K562 (cell line): ENCODE results near the gene CTBP2. TPM values are rescaled to one million over a fixed set of nuclear protein-coding genes. Genes with fewer than 3 reads are reported as not detected.

ENCODE experiments used
- CHD2 ChIP-seq: IDR thresholded peaks from 2 replicates; pipeline ENCODE4 v1.6.1; 2011; ENCODE audit warnings: low read depth, low read length
- CHD4 ChIP-seq: fragments of 200-600 bp; sonication (generic); IDR thresholded peaks from 3 replicates; pipeline ENCODE4 v1.6.1; 2012; ENCODE audit warnings: low read depth, mild to moderate bottlenecking, mixed read lengths, low read length, inconsistent platforms; ENCODE audit not compliant: insufficient read depth, insufficient replicate concordance, poor library complexity, severe bottlenecking
- FOXK2 ChIP-seq, 2 experiments: fragments of 450-650 bp; IDR thresholded peaks in 1 of 2; conservative IDR thresholded peaks in 1 of 2; 2 replicates each; pipeline ENCODE4 v1.6.1; 2016; ENCODE audit warnings: low read depth in 2 of 2, mild to moderate bottlenecking in 1 of 2
- GATAD2A ChIP-seq: fragments of 450-650 bp; IDR thresholded peaks from 2 replicates; pipeline ENCODE4 v1.6.1; 2017
- KLF13 ChIP-seq: fragments of 450-650 bp; IDR thresholded peaks from 2 replicates; pipeline ENCODE4 v1.6.1; 2016; ENCODE audit warnings: missing genetic modification characterization, low read depth, mild to moderate bottlenecking, missing compliant biosample characterization, moderate library complexity, borderline replicate concordance
- MIER1 ChIP-seq: fragments of 450-650 bp; IDR thresholded peaks from 2 replicates; pipeline ENCODE4 v1.6.1; 2016; ENCODE audit warnings: antibody characterized with exemption, mild to moderate bottlenecking, low read depth
- ZFP1 ChIP-seq: fragments of 450-650 bp; formaldehyde crosslinking; IDR thresholded peaks from 2 replicates; pipeline ENCODE4 v1.4.0; 2020; ENCODE audit warnings: mild to moderate bottlenecking, mixed read lengths
- ZNF140 ChIP-seq: fragments of 250-450 bp; sonication (Bioruptor Pico); IDR thresholded peaks from 2 replicates; pipeline ENCODE4 v1.8.0; 2021; ENCODE audit warnings: moderate library complexity, mild to moderate bottlenecking, inconsistent platforms
- ZNF23 ChIP-seq: fragments of 250-450 bp; sonication (Bioruptor Pico); IDR thresholded peaks from 2 replicates; pipeline ENCODE4 v1.4.0; 2020; ENCODE audit warnings: mild to moderate bottlenecking
- ZNF232 ChIP-seq: sonication (generic); formaldehyde crosslinking; IDR thresholded peaks from 2 replicates; pipeline ENCODE4 v1.8.0; 2022; ENCODE audit warnings: mild to moderate bottlenecking, missing genetic modification reagents
- polyA plus RNA-seq, 8 experiments: library from polyadenylated mRNA; depleted of rRNA in 4 of 8; stranded (reverse) in 5 of 8; unstranded in 3 of 8; fragments of >200 nt; fragmentation: Nextera tagmentation in 2 of 8; fragmentation: Illumina TruSeq in 1 of 8; extraction: Ambion mirVana in 2 of 8; extraction: Trizol in 1 of 8; gene quantifications; 2 replicates each; pipeline versions ENCODE4 v1.2.1 to v1.2.3, GENCODE V29; 2011 to 2014; ENCODE audit warnings: inconsistent platforms in 1 of 8, missing spikeins in 1 of 8
- total RNA-seq, 7 experiments: library from RNA; depleted of rRNA in 6 of 7; stranded (reverse); fragments of >200 nt in 6 of 7; fragmentation: Illumina TruSeq in 2 of 7; extraction: Trizol in 2 of 7; gene quantifications; 2 replicates each; pipeline versions ENCODE4 v1.2.1 to v1.2.3, GENCODE V29; 2011 to 2021; ENCODE audit warnings: low replicate concordance in 1 of 7
- TF ChIP-seq, protein P1 (sequence below): sonication (generic); formaldehyde crosslinking; IDR thresholded peaks from 2 replicates; pipeline ENCODE4 v1.8.1; 2023; ENCODE audit warnings: mild to moderate bottlenecking, missing genetic modification reagents, moderate library complexity
- TF ChIP-seq, protein P2 (sequence below), 3 experiments: fragments of 200-800 bp in 1 of 3; fragments of 250-450 bp in 1 of 3; fragments of 450-650 bp in 1 of 3; sonication (Bioruptor Pico) in 1 of 3; sonication (Bioruptor generic) in 1 of 3; formaldehyde crosslinking in 1 of 3; IDR thresholded peaks; 2 replicates each; pipeline versions ENCODE4 v1.6.1 to v1.8.0; 2016 to 2022; ENCODE audit warnings: mild to moderate bottlenecking in 2 of 3, missing genetic modification characterization in 2 of 3, missing compliant biosample characterization in 1 of 3, moderate library complexity in 1 of 3
- TF ChIP-seq, protein P3 (sequence below): conservative IDR thresholded peaks from 2 replicates; pipeline ENCODE4 v1.6.1; 2011; ENCODE audit warnings: low read depth, mild to moderate bottlenecking, low read length; ENCODE audit not compliant: control insufficient read depth
- TF ChIP-seq, protein P4 (sequence below): fragments of 450-650 bp; IDR thresholded peaks from 2 replicates; pipeline ENCODE4 v1.6.1; 2016; ENCODE audit warnings: missing biosample characterization, missing genetic modification characterization

CTBP2 gene
- total and polyA plus RNA-seq, 9 of the 15 experiments (the other 6 are each of a cell fraction or from before 2014, with no cell fraction given): 1.3 to 8.8 (median 5.1) TPM

DNA sequence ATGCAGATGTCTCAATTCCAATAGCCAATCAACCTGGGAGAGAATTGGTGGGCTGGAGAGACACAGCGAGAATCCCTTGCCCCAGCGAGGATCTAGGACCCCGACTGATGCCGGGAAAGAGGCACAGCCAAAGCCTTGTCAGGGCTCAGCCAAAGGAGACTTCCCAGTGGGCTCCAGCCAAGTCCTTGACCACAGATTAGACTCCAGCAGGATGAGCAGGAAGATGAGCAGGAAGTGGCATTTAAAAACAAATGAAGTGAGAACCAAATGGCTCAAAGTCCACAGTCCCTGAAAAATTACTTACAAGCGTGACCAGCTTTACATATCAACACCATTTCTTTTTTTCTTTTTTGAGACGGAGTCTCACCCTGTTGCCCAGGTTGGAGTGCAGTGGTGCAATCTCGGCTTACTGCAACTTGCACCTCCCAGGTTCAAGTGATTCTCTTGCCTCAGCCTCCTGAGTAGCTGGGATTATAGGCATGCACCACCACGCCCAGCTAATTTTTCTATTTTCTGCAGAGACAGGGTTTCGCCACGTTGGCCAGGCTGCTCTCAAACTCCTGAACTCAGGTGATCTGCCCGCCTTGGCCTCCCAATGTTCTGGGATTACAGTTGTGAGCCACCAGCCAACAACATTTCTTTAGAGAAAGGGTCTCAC is 40.2 kb downstream of the CTBP2 start (continued):
- TF ChIP-seq, protein P1, sequence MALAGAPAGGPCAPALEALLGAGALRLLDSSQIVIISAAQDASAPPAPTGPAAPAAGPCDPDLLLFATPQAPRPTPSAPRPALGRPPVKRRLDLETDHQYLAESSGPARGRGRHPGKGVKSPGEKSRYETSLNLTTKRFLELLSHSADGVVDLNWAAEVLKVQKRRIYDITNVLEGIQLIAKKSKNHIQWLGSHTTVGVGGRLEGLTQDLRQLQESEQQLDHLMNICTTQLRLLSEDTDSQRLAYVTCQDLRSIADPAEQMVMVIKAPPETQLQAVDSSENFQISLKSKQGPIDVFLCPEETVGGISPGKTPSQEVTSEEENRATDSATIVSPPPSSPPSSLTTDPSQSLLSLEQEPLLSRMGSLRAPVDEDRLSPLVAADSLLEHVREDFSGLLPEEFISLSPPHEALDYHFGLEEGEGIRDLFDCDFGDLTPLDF: no peak
- TF ChIP-seq GATAD2A: no peak
- TF ChIP-seq, protein P2, sequence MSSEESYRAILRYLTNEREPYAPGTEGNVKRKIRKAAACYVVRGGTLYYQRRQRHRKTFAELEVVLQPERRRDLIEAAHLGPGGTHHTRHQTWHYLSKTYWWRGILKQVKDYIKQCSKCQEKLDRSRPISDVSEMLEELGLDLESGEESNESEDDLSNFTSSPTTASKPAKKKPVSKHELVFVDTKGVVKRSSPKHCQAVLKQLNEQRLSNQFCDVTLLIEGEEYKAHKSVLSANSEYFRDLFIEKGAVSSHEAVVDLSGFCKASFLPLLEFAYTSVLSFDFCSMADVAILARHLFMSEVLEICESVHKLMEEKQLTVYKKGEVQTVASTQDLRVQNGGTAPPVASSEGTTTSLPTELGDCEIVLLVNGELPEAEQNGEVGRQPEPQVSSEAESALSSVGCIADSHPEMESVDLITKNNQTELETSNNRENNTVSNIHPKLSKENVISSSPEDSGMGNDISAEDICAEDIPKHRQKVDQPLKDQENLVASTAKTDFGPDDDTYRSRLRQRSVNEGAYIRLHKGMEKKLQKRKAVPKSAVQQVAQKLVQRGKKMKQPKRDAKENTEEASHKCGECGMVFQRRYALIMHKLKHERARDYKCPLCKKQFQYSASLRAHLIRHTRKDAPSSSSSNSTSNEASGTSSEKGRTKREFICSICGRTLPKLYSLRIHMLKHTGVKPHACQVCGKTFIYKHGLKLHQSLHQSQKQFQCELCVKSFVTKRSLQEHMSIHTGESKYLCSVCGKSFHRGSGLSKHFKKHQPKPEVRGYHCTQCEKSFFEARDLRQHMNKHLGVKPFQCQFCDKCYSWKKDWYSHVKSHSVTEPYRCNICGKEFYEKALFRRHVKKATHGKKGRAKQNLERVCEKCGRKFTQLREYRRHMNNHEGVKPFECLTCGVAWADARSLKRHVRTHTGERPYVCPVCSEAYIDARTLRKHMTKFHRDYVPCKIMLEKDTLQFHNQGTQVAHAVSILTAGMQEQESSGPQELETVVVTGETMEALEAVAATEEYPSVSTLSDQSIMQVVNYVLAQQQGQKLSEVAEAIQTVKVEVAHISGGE (CRISPR knock-in tag; IDR thresholded peaks at IDR 0.05): no peak
- no peak for TF ChIP-seq KLF13 (tag)
- no peak for TF ChIP-seq ZNF140 (CRISPR knock-in tag)
- no peak for TF ChIP-seq ZFP1
- no peak for TF ChIP-seq CHD4
- TF ChIP-seq, protein P3, sequence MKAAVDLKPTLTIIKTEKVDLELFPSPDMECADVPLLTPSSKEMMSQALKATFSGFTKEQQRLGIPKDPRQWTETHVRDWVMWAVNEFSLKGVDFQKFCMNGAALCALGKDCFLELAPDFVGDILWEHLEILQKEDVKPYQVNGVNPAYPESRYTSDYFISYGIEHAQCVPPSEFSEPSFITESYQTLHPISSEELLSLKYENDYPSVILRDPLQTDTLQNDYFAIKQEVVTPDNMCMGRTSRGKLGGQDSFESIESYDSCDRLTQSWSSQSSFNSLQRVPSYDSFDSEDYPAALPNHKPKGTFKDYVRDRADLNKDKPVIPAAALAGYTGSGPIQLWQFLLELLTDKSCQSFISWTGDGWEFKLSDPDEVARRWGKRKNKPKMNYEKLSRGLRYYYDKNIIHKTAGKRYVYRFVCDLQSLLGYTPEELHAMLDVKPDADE: no peak
- TF ChIP-seq ZNF232 (CRISPR knock-in tag): no peak
- no peak for TF ChIP-seq ZNF23 (CRISPR knock-in tag)
- no peak for TF ChIP-seq CHD2
- no peak for TF ChIP-seq FOXK2 (conservative IDR thresholded peaks at IDR 0.05 in 1 of 2, IDR thresholded peaks at IDR 0.05 in 1 of 2; ENCODE audit: low read depth in 2 of 2)
- TF ChIP-seq MIER1: no peak
- TF ChIP-seq, protein P4, sequence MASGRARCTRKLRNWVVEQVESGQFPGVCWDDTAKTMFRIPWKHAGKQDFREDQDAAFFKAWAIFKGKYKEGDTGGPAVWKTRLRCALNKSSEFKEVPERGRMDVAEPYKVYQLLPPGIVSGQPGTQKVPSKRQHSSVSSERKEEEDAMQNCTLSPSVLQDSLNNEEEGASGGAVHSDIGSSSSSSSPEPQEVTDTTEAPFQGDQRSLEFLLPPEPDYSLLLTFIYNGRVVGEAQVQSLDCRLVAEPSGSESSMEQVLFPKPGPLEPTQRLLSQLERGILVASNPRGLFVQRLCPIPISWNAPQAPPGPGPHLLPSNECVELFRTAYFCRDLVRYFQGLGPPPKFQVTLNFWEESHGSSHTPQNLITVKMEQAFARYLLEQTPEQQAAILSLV: no peak
